Chondrocyte (in vitro differentiated cells): Measurements from ENCODE around the gene NFIC. TPM values are rescaled to one million over a fixed set of nuclear protein-coding genes. Genes with fewer than 3 reads are reported as not detected.
A peak's percentile ranks its signal among the peaks of the same experiment; 100 is the strongest.
"Not testable (repeated sequence)": the region's sequence is repeated elsewhere in the genome, so short reads cannot be mapped to it uniquely, and the experiment has no call there.

Source experiments
- DNase-seq: peaks from one replicate; pipeline ENCODE4 v3.0.0; 2021; ENCODE audit warnings: mixed read lengths, low spot score
- H3K27ac Mint-ChIP-seq: one replicate; pipeline ENCODE4 v1.8.0; 2021; ENCODE audit warnings: mild to moderate bottlenecking, moderate library complexity, mixed read lengths; ENCODE audit not compliant: unreplicated experiment
- H3K27me3 Mint-ChIP-seq: 2 replicates; pipeline ENCODE4 v1.8.0; 2021; ENCODE audit warnings: low read depth, mixed read lengths
- H3K36me3 Mint-ChIP-seq: 2 replicates; pipeline ENCODE4 v1.8.0; 2021; ENCODE audit warnings: low read depth, mixed read lengths
- H3K4me1 Mint-ChIP-seq: 2 replicates; pipeline ENCODE4 v1.8.0; 2021; ENCODE audit warnings: low read depth, mild to moderate bottlenecking, mixed read lengths
- H3K4me3 Mint-ChIP-seq: one replicate; pipeline ENCODE4 v1.8.0; 2021; ENCODE audit warnings: mild to moderate bottlenecking, moderate library complexity, mixed read lengths; ENCODE audit not compliant: unreplicated experiment
- H3K9me3 Mint-ChIP-seq: 2 replicates; pipeline ENCODE4 v1.8.0; 2021; ENCODE audit warnings: low read depth, mixed read lengths
- total RNA-seq: library from RNA; stranded (reverse); gene quantifications from 3 replicates; pipeline ENCODE4 v1.2.1, GENCODE V29; 2021
- TF ChIP-seq, protein P1 (sequence below): fragments of 200-600 bp; sonication (generic); IDR thresholded peaks from 2 replicates; pipeline ENCODE4 v1.5.0; 2021; ENCODE audit warnings: antibody characterized with exemption, mild to moderate bottlenecking, moderate library complexity

NFIC gene
- total RNA-seq, 1 donor from 2014 or later: 81.5 TPM

DNA sequence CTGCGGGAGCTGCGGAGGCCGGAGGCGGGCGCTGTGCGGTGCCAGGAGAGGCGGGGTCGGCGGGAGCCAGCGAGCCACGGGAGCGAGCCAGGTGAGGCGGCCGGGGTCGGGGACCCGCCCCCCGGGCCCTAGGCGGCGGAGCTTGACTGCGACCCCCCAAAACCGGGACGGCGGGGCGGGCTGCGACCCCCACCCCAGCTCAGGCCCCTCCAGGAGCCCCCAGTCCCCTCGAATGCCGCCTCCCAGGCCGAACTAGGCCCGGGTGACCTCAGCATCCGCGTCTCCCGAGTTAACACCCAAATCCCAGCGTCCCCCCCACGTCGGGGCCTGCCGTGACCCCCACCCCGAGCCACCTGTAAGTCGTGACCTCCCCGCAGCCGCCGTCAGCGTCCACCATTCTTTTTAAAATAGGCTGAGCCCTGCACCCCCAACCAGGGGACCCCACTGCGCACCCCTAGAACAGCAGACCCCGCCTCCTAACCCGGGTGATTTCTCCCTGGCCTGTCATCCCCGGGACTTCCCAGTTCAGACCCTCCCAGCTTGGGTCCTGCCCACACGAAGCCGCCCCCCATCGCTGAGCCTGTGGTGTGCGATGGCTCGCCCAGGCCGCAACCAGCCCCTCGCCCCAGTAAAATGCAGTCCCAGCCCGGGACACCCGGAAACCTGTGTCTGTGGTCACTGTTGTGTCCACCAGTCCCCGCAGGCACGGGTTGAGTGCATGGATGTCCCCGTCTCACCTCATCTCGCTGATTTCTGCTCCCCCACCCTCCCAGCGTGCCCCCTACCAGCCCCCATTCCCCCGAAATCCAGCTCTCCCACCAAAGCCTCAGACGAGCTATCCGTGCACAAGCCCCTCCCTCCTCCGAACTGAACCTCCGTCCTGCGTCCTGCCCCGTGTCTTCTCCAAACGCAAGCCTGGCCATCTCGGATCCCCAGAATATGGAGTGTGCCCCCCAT lies 140.3 kb downstream of the NFIC start:
- peaks cover 33% of the 10 kb centered on the region for H3K4me1 Mint-ChIP-seq
- TF ChIP-seq, protein P1, sequence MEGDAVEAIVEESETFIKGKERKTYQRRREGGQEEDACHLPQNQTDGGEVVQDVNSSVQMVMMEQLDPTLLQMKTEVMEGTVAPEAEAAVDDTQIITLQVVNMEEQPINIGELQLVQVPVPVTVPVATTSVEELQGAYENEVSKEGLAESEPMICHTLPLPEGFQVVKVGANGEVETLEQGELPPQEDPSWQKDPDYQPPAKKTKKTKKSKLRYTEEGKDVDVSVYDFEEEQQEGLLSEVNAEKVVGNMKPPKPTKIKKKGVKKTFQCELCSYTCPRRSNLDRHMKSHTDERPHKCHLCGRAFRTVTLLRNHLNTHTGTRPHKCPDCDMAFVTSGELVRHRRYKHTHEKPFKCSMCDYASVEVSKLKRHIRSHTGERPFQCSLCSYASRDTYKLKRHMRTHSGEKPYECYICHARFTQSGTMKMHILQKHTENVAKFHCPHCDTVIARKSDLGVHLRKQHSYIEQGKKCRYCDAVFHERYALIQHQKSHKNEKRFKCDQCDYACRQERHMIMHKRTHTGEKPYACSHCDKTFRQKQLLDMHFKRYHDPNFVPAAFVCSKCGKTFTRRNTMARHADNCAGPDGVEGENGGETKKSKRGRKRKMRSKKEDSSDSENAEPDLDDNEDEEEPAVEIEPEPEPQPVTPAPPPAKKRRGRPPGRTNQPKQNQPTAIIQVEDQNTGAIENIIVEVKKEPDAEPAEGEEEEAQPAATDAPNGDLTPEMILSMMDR: no peak
- no peaks in the 10 kb centered on the region for H3K27me3 Mint-ChIP-seq
- peak overlapping the region; percentile 90 for H3K4me3 Mint-ChIP-seq
- no peaks in the 10 kb centered on the region for H3K36me3 Mint-ChIP-seq
- DNase-seq: no peak
- no peaks in the 10 kb centered on the region for H3K9me3 Mint-ChIP-seq
- H3K27ac Mint-ChIP-seq: peak overlapping the region; percentile 93

DNA sequence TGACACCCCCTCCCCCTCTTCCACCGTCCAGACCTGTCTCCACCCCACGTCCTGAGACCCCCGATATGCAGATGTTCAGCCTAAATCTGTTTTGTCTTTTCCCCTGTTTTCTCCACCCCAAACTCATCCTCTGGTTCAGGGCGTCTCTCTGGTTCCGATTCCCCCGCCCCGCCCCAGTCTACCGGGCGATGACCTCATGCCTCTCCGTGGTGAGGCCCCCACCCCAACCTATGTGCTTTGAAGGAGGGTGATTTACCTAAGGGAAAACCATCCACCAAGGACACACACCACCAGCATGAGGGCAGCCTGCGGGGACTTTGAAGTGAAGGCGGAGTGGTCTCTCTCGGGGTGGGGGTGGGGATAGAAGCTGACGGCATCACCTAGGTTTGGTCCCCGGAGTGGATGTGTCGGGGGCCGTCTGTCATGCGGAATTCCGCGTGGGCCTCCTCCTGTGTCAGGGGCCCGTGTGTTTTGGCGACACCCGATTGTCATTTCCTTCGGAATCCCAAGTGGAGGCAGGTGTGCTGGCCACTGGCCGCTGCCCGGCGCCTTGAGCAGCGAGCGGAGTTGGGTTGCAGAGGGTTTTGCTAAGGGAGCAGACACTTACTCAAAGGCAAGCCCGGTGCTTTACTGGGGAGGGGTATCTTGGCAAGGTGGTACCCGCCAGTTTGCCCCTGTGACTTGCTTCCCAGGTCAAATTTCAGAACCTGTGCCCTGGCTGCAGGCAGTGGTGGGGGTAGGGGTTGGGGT lies 141.2 kb downstream of the NFIC start:
- peaks cover 35% of the 10 kb centered on the region for H3K4me1 Mint-ChIP-seq
- no peak for DNase-seq
- H3K36me3 Mint-ChIP-seq: no peaks in the 10 kb centered on the region
- no peaks in the 10 kb centered on the region for H3K27me3 Mint-ChIP-seq
- peak overlapping the region; percentile 90 for H3K4me3 Mint-ChIP-seq
- peak overlapping the region; percentile 93 for H3K27ac Mint-ChIP-seq
- TF ChIP-seq, protein P1: no peak
- no peaks in the 10 kb centered on the region for H3K9me3 Mint-ChIP-seq

- not testable (repeated sequence) for H3K9me3 Mint-ChIP-seq, H3K27ac Mint-ChIP-seq, H3K36me3 Mint-ChIP-seq
These were observed 141.8 kb downstream of the NFIC start for GRCh38 chr19:3508121-3508661.

GRCh38 chr19:3508771-3509535 lies 142.6 kb downstream of the NFIC start:
- peaks cover 40% of the 10 kb centered on the region for H3K4me1 Mint-ChIP-seq
- H3K4me3 Mint-ChIP-seq: no peak overlapping the region
- H3K27ac Mint-ChIP-seq: peak overlapping the region; percentile 78
- DNase-seq: no peak
- no peaks in the 10 kb centered on the region for H3K27me3 Mint-ChIP-seq
- H3K9me3 Mint-ChIP-seq: no peaks in the 10 kb centered on the region
- TF ChIP-seq, protein P1: no peak
- no peaks in the 10 kb centered on the region for H3K36me3 Mint-ChIP-seq

More at GRCh38 chr19:3508121-3508661, 141.8 kb downstream of the NFIC start:
- H3K27me3 Mint-ChIP-seq, DNase-seq: not testable (repeated sequence)
- Mint-ChIP-seq H3K4me1 (peaks cover 36% of the 10 kb centered on the region), H3K4me3 (peak overlapping the region; percentile 90)

DNA sequence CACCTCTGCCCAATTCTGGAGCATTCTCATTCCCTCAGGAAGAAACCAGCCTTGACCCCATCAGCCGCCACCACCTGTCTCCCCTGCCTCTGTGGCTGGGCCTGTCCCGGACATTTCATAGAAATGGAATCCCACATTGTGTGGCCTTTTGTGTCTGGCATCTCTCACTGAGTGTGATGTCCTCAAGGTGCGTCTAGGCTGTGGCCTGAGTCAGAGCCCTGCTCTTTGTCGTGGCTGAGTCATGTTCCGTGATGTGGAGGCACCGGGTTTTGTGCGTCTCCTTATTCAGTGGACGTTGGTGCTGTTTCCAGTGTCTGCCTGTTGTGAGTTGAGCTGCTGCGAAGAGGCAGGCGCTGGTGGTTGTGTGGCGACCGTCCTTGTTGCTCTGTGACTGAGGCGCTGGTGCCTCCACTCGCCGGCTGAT lies 143.2 kb downstream of the NFIC start:
- Mint-ChIP-seq H3K4me1 (peaks cover 44% of the 10 kb centered on the region), H3K4me3 (no peak overlapping the region), H3K27me3 (no peaks in the 10 kb centered on the region), H3K36me3 (no peaks in the 10 kb centered on the region), H3K9me3 (no peaks in the 10 kb centered on the region), H3K27ac (peak overlapping the region; percentile 78)
- DNase-seq: no peak
- TF ChIP-seq, protein P1: no peak
